ENCODE data around the gene PDE11A.

- TF ChIP-seq CTCF (IDR thresholded peaks at IDR 0.05), result no peak
- TF ChIP-seq POLR2A (IDR thresholded peaks at IDR 0.05), result no peak
Observed at GRCh38 chr2:177678939-177679338, 393.6 kb downstream of the PDE11A start.
